DND-41 (cell line): ENCODE results near the gene FHIT.

Experiments
- CTCF ChIP-seq: IDR thresholded peaks from 2 replicates; pipeline ENCODE4 v1.5.1; 2012; ENCODE audit warnings: borderline replicate concordance, low read length, moderate library complexity, mild to moderate bottlenecking; ENCODE audit not compliant: poor library complexity, severe bottlenecking; ENCODE audit errors: extremely low read depth
- EZH2 ChIP-seq: IDR thresholded peaks from 3 replicates; pipeline ENCODE4 v1.6.1; 2012; ENCODE audit warnings: borderline replicate concordance, low read depth, mild to moderate bottlenecking, moderate library complexity, low read length, inconsistent platforms; ENCODE audit not compliant: severe bottlenecking

- TF ChIP-seq CTCF (no peak), EZH2 (no peak)
Measured at GRCh38 chr3:60289341-60290121, 961.7 kb downstream of the FHIT start.
